ENCODE results near the gene IKZF5.
A peak's percentile ranks its signal among the peaks of the same experiment; 100 is the strongest.

IKZF5 gene

DNA sequence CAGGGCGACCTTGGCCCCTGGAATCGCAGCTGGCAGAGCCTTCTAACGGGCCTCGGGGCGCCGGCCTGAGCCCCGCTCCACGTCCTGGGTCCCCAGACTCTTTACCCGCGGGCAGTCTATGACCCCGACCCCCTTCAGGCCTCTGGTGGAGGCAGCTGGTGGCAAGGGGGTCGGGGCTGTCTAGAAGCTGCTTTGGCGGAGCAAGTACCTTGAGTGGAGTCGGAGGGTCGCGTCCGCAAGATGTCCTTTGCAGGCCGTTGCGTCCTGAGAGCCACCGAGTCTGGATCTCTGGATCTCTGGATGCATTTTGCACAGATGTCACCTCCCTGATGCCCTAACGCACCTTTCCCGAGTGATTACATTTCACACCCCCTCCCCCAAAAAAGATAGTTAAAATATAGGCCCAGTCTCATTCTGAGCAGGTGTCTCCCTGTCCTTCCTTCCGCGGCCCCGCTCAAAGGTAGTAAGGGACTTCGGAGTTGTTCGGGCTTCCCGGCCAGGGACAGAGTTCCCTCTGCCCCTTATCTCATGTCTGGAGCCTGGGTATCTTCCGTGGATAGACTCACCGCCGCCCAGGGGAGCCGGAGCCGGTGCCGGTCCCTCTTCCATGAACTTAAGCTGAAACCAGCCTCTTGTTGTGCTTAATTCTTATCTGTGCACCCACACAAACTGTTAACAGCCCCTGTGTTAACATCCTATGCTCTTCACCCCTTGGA is 668 bp upstream of the IKZF5 start (continued):
- TF ChIP-seq ZSCAN4 (tag by site-specific recombination; IDR thresholded peaks at IDR 0.05), result no peak
- TF ChIP-seq KLF10 (tag by site-specific recombination; IDR thresholded peaks at IDR 0.05), result peak; percentile 48; the same call in 1 of the 2 replicates
- no peak for TF ChIP-seq ZBTB11 (tag by site-specific recombination; conservative IDR thresholded peaks at IDR 0.05; ENCODE audit: low read depth)
- peak; percentile 54; the same call in 1 of the 2 replicates for TF ChIP-seq ZSCAN30 (tag by site-specific recombination; IDR thresholded peaks at IDR 0.05)
- TF ChIP-seq ZNF830 (tag by site-specific recombination; IDR thresholded peaks at IDR 0.05; ENCODE audit: low read depth), result no peak
- no peak for TF ChIP-seq HOXA7 (CRISPR knock-in tag; IDR thresholded peaks at IDR 0.05; ENCODE audit: borderline replicate concordance)
- no peak for TF ChIP-seq ZNF248 (tag by site-specific recombination; IDR thresholded peaks at IDR 0.05)
- no peak for TF ChIP-seq ZNF311 (tag by site-specific recombination; IDR thresholded peaks at IDR 0.05; ENCODE audit: borderline replicate concordance)
- TF ChIP-seq ZNF747 (tag by site-specific recombination; IDR thresholded peaks at IDR 0.05), result no peak
- TF ChIP-seq ZBTB7A (tag by site-specific recombination; IDR thresholded peaks at IDR 0.05; ENCODE audit: low read depth), result 0 out of 2 replicates have a peak, but pooled peaks have one; percentile 36
- no peak for TF ChIP-seq MZF1 (tag by site-specific recombination; IDR thresholded peaks at IDR 0.05; ENCODE audit: borderline replicate concordance)
- TF ChIP-seq ELK4 (IDR thresholded peaks at IDR 0.05; ENCODE audit: borderline replicate concordance, low read depth, low read length), result no peak
- no peak for TF ChIP-seq ZIC2 (tag by site-specific recombination; IDR thresholded peaks at IDR 0.05)
- TF ChIP-seq TRIM28 (IDR thresholded peaks at IDR 0.05; ENCODE audit: borderline replicate concordance, low read length), result no peak
- no peak for TF ChIP-seq ZNF585B (tag by site-specific recombination; IDR thresholded peaks at IDR 0.05)
- TF ChIP-seq HOXC10 (CRISPR knock-in tag; IDR thresholded peaks at IDR 0.05), result 0 out of 2 replicates have a peak, but pooled peaks have one; percentile 29
- TF ChIP-seq ZNF239 (tag by site-specific recombination; IDR thresholded peaks at IDR 0.05), result no peak
- peak; percentile 52 for TF ChIP-seq ZNF335 (tag by site-specific recombination; conservative IDR thresholded peaks at IDR 0.05)
- 0 out of 2 replicates have a peak, but pooled peaks have one; percentile 7 for TF ChIP-seq ZNF623 (tag by site-specific recombination; IDR thresholded peaks at IDR 0.05)
- no peak for TF ChIP-seq ZNF610 (tag by site-specific recombination; IDR thresholded peaks at IDR 0.05; ENCODE audit: borderline replicate concordance)
- TF ChIP-seq HIC1 (tag by site-specific recombination; IDR thresholded peaks at IDR 0.05), result 0 out of 2 replicates have a peak, but pooled peaks have one; percentile 18
- no peak for TF ChIP-seq KLF9 (tag by site-specific recombination; IDR thresholded peaks at IDR 0.05; ENCODE audit: low read depth)
- TF ChIP-seq, protein P1, sequence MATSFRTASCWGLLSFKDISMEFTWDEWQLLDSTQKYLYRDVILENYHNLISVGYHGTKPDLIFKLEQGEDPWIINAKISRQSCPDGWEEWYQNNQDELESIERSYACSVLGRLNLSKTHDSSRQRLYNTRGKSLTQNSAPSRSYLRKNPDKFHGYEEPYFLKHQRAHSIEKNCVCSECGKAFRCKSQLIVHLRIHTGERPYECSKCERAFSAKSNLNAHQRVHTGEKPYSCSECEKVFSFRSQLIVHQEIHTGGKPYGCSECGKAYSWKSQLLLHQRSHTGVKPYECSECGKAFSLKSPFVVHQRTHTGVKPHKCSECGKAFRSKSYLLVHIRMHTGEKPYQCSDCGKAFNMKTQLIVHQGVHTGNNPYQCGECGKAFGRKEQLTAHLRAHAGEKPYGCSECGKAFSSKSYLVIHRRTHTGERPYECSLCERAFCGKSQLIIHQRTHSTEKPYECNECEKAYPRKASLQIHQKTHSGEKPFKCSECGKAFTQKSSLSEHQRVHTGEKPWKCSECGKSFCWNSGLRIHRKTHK (tag by site-specific recombination; IDR thresholded peaks at IDR 0.05), result no peak
- TF ChIP-seq ZBTB48 (tag by site-specific recombination; IDR thresholded peaks at IDR 0.05), result peak; percentile 94
- TF ChIP-seq ZBTB8A (tag by site-specific recombination; IDR thresholded peaks at IDR 0.05), result 0 out of 2 replicates have a peak, but pooled peaks have one; percentile 27
- TF ChIP-seq ZNF558 (tag by site-specific recombination; IDR thresholded peaks at IDR 0.05), result no peak
- TF ChIP-seq KLF16 (tag by site-specific recombination; IDR thresholded peaks at IDR 0.05), result no peak
- TF ChIP-seq ZFP41 (tag by site-specific recombination; IDR thresholded peaks at IDR 0.05; ENCODE audit: borderline replicate concordance), result no peak

Data from HEK293 (cell line).